Osteocyte (in vitro differentiated cells): ENCODE results near the gene IFNA21. TPM values are rescaled to one million over a fixed set of nuclear protein-coding genes. Genes with fewer than 3 reads are reported as not detected.
"Not testable (repeated sequence)": the region's sequence is repeated elsewhere in the genome, so short reads cannot be mapped to it uniquely, and the experiment has no call there.

Experiments
- DNase-seq: peaks from one replicate; pipeline ENCODE4 v3.0.0; 2021; ENCODE audit warnings: mixed read lengths; ENCODE audit not compliant: unreplicated experiment; ENCODE audit errors: extremely low spot score
- H3K27ac Mint-ChIP-seq: one replicate; pipeline ENCODE4 v1.8.0; 2021; ENCODE audit warnings: mild to moderate bottlenecking, mixed read lengths; ENCODE audit not compliant: unreplicated experiment
- H3K27me3 Mint-ChIP-seq: one replicate; pipeline ENCODE4 v1.8.0; 2021; ENCODE audit warnings: mixed read lengths; ENCODE audit not compliant: unreplicated experiment
- H3K36me3 Mint-ChIP-seq: one replicate; pipeline ENCODE4 v1.8.0; 2021; ENCODE audit warnings: mixed read lengths; ENCODE audit not compliant: unreplicated experiment
- H3K4me1 Mint-ChIP-seq: one replicate; pipeline ENCODE4 v1.8.0; 2021; ENCODE audit warnings: mixed read lengths; ENCODE audit not compliant: unreplicated experiment
- H3K4me3 Mint-ChIP-seq: one replicate; pipeline ENCODE4 v1.8.0; 2021; ENCODE audit warnings: mild to moderate bottlenecking, moderate library complexity, mixed read lengths; ENCODE audit not compliant: unreplicated experiment
- H3K9me3 Mint-ChIP-seq: one replicate; pipeline ENCODE4 v1.8.0; 2021; ENCODE audit warnings: mixed read lengths; ENCODE audit not compliant: unreplicated experiment
- long read RNA-seq: library from polyadenylated mRNA; unstranded; transcript quantifications from one replicate; pipeline ENCODE4 v2.0.0, GENCODE V29; 2021
- total RNA-seq: library from RNA; stranded (reverse); gene quantifications from 2 replicates; pipeline ENCODE4 v1.2.1, GENCODE V29; 2021
- TF ChIP-seq, protein P1 (sequence below): fragments of 200-600 bp; sonication (generic); IDR thresholded peaks from 2 replicates; pipeline ENCODE4 v1.5.0; 2021; ENCODE audit warnings: antibody characterized with exemption, mild to moderate bottlenecking, moderate library complexity

The IFNA21 gene
- total RNA-seq, result not detected in 2 replicates
- long read RNA-seq, result 0 reads

DNA sequence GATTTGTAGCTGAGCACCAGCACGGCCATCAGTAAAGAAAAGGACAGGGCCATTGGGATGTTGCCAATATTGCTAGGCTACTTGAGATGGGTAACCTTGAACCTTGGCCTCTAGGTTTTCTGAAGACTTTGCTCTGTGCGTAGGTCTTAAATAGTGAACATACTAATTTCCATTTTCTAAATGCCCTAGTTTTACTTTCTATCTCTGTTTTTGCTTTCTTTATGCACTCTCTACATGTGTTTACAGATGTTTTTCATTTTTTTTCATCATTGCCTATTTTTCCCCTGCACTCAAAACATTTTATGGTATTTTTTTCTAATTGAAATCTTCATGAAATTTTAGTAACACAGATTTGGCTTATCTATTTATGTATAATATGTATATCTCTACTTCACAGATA lies at the start of gene IFNA21:
TSS of gene IFNA21 (minus strand) at position 101 of the 400 bp plus-strand sequence. CDS start at position 53, 48 bp downstream.
- not testable (repeated sequence) for H3K36me3 Mint-ChIP-seq, H3K27ac Mint-ChIP-seq, H3K4me1 Mint-ChIP-seq, H3K9me3 Mint-ChIP-seq, H3K4me3 Mint-ChIP-seq, DNase-seq
- H3K27me3 Mint-ChIP-seq, result peaks cover 66% of the 10 kb centered on the region

DNA sequence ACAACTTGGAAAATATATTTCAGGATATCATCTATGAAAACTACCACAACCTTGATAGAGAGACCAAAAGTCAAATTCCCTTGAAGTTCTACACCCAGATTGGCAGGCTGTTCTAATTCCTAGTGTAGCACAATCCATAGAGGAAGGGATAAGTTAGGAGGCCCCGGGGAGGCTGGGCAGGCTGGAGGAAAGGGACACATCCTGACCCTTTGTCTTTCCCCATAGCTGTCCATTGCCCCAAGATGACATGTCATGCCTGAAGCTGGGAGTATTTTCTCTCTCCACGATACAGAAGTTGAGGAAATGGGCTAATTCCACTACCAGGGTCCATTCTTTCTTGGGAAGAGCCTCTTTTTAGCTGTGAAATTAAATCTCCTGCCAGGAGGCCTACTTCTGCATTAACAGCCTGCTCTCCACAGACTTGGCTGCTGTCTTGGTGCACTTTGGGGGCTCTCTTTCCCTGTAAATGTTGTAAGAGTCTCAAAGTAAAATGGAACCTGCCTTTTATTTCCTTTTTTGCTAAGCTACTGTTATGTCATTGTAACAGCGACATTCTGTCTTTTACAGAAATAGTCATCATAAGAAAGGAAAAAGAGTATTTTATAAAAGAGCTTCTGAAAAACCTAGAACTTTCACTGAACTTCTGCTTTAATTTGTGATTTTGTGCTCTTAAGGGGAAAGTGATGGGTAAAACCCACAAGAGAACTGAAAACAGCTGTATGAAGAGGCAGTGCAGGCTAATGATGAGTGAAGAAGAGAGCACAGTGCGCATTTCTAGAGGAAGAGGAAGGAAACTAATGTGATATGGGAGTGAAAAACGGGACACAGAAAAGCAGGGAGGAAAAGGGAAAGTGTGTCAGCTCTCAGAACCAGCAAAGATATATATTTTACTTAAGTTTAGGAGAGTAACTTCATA lies 47.2 kb upstream of the IFNA21 start:
- H3K4me3 Mint-ChIP-seq, H3K27ac Mint-ChIP-seq, H3K36me3 Mint-ChIP-seq, H3K4me1 Mint-ChIP-seq, H3K9me3 Mint-ChIP-seq, DNase-seq: not testable (repeated sequence)
- TF ChIP-seq, protein P1, sequence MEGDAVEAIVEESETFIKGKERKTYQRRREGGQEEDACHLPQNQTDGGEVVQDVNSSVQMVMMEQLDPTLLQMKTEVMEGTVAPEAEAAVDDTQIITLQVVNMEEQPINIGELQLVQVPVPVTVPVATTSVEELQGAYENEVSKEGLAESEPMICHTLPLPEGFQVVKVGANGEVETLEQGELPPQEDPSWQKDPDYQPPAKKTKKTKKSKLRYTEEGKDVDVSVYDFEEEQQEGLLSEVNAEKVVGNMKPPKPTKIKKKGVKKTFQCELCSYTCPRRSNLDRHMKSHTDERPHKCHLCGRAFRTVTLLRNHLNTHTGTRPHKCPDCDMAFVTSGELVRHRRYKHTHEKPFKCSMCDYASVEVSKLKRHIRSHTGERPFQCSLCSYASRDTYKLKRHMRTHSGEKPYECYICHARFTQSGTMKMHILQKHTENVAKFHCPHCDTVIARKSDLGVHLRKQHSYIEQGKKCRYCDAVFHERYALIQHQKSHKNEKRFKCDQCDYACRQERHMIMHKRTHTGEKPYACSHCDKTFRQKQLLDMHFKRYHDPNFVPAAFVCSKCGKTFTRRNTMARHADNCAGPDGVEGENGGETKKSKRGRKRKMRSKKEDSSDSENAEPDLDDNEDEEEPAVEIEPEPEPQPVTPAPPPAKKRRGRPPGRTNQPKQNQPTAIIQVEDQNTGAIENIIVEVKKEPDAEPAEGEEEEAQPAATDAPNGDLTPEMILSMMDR, result peak; percentile 22
- peaks cover 28% of the 10 kb centered on the region for H3K27me3 Mint-ChIP-seq

DNA sequence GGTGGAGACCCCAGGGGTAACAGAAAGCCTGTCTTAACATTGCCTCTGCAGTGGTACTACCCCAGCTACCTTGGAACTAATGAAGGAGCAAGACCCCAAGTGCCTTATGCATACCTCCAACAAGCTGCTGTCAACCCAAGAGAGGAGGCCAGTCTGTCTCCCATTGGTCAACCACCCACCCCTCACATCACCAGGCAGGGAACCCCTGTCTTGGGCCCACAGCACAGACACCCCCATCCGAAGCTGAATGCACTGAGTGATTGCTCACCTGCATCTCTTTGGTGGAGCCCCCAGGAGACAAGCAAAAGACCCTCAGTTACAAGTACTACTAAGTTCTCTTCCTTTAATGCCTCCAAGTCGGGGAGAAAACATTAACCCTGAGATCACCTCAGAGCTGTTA lies 45.7 kb upstream of the IFNA21 start:
- H3K9me3 Mint-ChIP-seq, DNase-seq, H3K4me1 Mint-ChIP-seq, H3K27ac Mint-ChIP-seq, H3K36me3 Mint-ChIP-seq, H3K4me3 Mint-ChIP-seq: not testable (repeated sequence)
- peaks cover 25% of the 10 kb centered on the region for H3K27me3 Mint-ChIP-seq

DNA sequence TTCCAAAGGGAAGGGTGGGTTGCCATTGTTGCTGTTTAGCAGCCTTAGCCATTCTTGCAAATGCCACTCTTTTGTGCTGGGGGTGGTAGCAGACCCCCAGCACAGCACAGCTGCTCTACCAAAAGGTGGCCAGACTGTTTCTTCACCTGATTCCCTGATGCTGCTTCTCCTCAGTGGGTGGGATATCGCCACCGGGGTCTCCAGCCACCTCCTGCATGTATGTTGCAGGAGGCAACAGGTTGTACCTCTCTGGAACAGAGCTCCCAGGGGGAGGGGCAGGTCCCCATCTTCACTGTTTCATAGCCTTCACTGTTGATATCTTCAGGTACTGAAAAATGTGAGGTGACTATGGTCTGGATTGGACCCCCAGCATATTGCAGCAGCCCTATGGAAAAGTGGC lies 44.3 kb upstream of the IFNA21 start:
- H3K36me3 Mint-ChIP-seq, DNase-seq, H3K9me3 Mint-ChIP-seq, H3K27ac Mint-ChIP-seq, H3K4me1 Mint-ChIP-seq, H3K4me3 Mint-ChIP-seq: not testable (repeated sequence)
- peaks cover 32% of the 10 kb centered on the region for H3K27me3 Mint-ChIP-seq

DNA sequence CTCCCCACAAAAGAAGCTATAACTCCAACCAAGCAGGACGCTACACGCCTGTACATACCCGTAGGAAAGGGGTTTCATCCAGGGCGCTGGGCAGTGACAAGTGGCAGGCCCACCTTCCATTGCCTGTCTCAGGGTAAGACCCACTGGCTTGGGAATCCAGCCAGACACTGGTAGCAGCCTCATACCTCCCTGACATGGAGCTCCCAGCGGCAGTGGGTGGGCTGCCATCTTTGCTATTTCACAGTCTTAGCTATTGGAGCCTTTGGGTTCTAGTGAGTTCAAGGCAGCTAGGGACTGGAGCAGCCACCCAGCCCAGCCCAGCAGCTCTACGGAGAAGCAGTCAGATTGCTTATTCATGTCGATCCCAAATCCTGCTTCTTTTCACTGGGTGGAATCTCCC lies 43.9 kb upstream of the IFNA21 start:
- Mint-ChIP-seq H3K4me1 (no peaks in the 10 kb centered on the region), H3K27me3 (peaks cover 32% of the 10 kb centered on the region), H3K9me3 (no peaks in the 10 kb centered on the region), H3K36me3 (no peaks in the 10 kb centered on the region), H3K27ac (no peak overlapping the region), H3K4me3 (no peak overlapping the region)
- no peak for DNase-seq
- TF ChIP-seq, protein P1, result no peak

DNA sequence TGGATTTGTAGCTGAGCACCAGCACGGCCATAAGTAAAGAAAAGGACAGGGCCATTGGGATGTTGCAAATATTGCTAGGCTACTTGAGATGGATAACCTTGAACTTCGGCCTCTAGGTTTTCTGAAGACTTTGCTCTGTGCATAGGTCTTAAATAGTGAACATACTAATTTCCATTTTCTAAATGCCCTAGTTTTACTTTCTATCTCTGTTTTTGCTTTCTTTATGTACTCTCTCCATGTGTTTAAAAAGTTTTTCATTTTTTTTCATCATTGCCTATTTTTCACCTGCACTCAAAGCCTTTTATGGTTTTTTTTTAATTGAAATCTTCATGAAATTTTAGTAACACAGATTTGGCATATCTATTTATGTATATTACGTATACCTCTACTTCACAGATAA lies 40.6 kb upstream of the IFNA21 start, which contains the start of gene IFNA10:
TSS of gene IFNA10 (minus strand) at position 101 of the 400 bp plus-strand sequence. CDS start at position 55, 46 bp downstream.
- H3K27me3 Mint-ChIP-seq, result peaks cover 29% of the 10 kb centered on the region
- H3K9me3 Mint-ChIP-seq, H3K4me1 Mint-ChIP-seq, H3K27ac Mint-ChIP-seq, DNase-seq, H3K36me3 Mint-ChIP-seq, H3K4me3 Mint-ChIP-seq: not testable (repeated sequence)

DNA sequence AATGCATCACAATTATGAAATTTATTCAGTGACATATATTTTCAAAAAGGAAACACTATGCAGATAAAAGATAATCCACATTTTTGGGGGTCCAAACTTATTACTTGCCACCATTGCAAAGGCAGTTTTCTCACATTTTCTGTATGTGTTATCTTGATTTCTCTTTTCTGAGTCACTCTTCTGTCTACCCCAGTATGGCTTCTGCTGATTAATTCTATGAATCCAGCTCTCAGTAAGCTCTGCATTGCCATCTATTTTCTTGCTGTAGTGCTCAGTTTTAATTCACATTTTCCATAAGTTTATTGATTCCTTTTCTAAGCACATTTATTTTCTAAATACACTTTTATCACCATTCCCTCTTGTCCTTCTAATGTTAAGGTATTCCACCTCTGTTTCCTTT lies 38.7 kb upstream of the IFNA21 start:
- no peaks in the 10 kb centered on the region for H3K36me3 Mint-ChIP-seq
- H3K27ac Mint-ChIP-seq, result no peak overlapping the region
- H3K27me3 Mint-ChIP-seq, result peaks cover 36% of the 10 kb centered on the region
- H3K9me3 Mint-ChIP-seq, result no peaks in the 10 kb centered on the region
- no peak overlapping the region for H3K4me3 Mint-ChIP-seq
- H3K4me1 Mint-ChIP-seq, result no peaks in the 10 kb centered on the region
- TF ChIP-seq, protein P1, result no peak
- no peak for DNase-seq

DNA sequence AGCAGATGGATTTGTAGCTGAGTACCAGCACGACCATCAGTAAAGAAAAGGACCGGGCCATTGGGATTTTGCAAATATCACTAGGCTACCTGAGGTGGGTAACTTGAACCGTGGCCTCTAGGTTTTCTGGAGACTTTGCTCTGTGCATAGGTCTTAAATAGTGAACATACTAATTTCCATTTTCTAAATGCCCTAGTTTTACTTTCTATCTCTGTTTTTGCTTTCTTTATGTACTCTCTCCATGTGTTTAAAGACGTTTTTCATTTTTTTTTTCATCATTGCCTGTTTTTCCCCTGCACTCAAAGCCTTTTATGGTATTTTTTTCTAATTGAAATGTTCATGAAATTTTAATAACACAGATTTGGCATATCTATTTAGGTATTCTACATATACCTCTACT lies 35.6 kb upstream of the IFNA21 start, which contains the start of gene IFNA7:
TSS of gene IFNA7 (minus strand) at position 101 of the 400 bp plus-strand sequence. CDS start at position 61, 40 bp downstream.
- H3K36me3 Mint-ChIP-seq, H3K9me3 Mint-ChIP-seq, H3K4me3 Mint-ChIP-seq, H3K27ac Mint-ChIP-seq, DNase-seq, H3K4me1 Mint-ChIP-seq: not testable (repeated sequence)
- peaks cover 41% of the 10 kb centered on the region for H3K27me3 Mint-ChIP-seq
